ENCODE data around the gene GIGYF1. TPM values are rescaled to one million over a fixed set of nuclear protein-coding genes. Genes with fewer than 3 reads are reported as not detected.
"Not testable (repeated sequence)": the region's sequence is repeated elsewhere in the genome, so short reads cannot be mapped to it uniquely, and the experiment has no call there.

Gene GIGYF1
- total RNA-seq, 1 donor from 2014 or later = 12.0 TPM

DNA sequence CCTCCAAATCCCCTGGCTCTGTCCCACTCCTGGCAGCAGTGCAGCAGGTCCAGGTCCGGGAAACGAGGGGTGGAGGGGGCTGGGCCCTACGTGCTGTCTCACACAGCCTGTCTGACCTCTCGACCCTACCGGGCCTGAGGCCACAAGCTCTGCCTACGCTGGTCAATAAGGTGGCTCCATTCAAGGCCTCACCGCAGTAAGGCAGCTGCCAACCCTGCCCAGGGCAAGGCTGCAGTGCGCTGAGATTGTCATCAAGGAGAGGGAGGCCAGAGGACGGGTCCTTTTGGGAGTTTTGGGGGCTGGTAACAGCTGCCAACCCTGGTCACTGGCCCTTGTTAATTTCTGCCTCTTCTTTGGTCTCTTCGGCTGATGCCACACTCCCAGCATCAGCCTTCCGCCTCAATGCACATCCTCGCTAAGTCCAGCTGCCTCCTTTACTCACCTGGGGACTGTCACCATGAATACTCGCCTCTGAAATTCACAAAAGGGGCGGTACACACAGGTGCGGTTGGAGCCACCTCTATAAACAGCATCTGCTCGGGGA is 29.8 kb upstream of the GIGYF1 start:
- no peak overlapping the region for H3K4me3 ChIP-seq (ENCODE audit: low read length in 3 of 3)

DNA sequence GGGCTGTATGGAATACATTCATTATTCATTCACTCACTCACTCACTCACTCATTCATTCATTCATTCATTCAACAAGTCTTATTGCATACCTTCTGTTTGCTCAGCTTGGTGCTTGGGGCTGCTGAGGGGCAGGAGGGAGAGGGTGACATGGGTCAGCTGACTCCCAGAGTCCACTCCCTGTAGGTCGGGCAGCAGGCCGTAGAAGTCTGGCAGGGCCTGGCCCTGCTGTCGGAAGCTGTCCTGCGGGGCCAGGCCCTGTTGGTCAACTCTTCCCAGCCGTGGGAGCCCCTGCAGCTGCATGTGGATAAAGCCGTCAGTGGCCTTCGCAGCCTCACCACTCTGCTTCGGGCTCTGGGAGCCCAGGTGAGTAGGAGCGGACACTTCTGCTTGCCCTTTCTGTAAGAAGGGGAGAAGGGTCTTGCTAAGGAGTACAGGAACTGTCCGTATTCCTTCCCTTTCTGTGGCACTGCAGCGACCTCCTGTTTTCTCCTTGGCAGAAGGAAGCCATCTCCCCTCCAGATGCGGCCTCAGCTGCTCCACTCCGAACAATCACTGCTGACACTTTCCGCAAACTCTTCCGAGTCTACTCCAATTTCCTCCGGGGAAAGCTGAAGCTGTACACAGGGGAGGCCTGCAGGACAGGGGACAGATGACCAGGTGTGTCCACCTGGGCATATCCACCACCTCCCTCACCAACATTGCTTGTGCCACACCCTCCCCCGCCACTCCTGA is 28.6 kb upstream of the GIGYF1 start:
- Histone ChIP-seq H3K27me3 (ENCODE audit: control insufficient read depth in 3 of 3, insufficient read depth in 3 of 3, low read length in 3 of 3) (peaks cover 35 to 52% (median 40%) of the 10 kb centered on the region in 3 donors), H3K27ac (ENCODE audit: low read depth, low read length) (no peak overlapping the region), H3K4me3 (ENCODE audit: low read length in 3 of 3) (no peak overlapping the region)

More for the DNA sequence above, 29.8 kb upstream of the GIGYF1 start:
- H3K27ac ChIP-seq (ENCODE audit: low read depth, low read length) = no peak overlapping the region
- H3K27me3 ChIP-seq (ENCODE audit: control insufficient read depth in 3 of 3, insufficient read depth in 3 of 3, low read length in 3 of 3) = peaks cover 35 to 55% (median 40%) of the 10 kb centered on the region in 3 donors
- H3K36me3 ChIP-seq (ENCODE audit: control insufficient read depth in 3 of 3, insufficient read depth in 3 of 3, low read length in 3 of 3) = no peaks in the 10 kb centered on the region
- H3K9me3 ChIP-seq (ENCODE audit: control insufficient read depth in 3 of 3, low read length in 3 of 3) = no peaks in the 10 kb centered on the region
- H3K9ac ChIP-seq (ENCODE audit: low read depth in 1 of 3, low read length in 3 of 3) = no peak overlapping the region
- H3K4me1 ChIP-seq (ENCODE audit: control insufficient read depth in 3 of 3, insufficient read depth in 3 of 3, low read length in 3 of 3) = no peaks in the 10 kb centered on the region

GRCh38 chr7:100721505-100721812 is 27.4 kb upstream of the GIGYF1 start:
- Histone ChIP-seq H3K4me3 (ENCODE audit: low read length in 3 of 3) (no peak overlapping the region), H3K27ac (ENCODE audit: low read depth, low read length) (no peak overlapping the region), H3K36me3 (ENCODE audit: control insufficient read depth in 3 of 3, insufficient read depth in 3 of 3, low read length in 3 of 3) (no peaks in the 10 kb centered on the region), H3K27me3 (ENCODE audit: control insufficient read depth in 3 of 3, insufficient read depth in 3 of 3, low read length in 3 of 3) (peaks cover 35 to 51% (median 43%) of the 10 kb centered on the region in 3 donors), H3K9ac (ENCODE audit: low read depth in 1 of 3, low read length in 3 of 3) (no peak overlapping the region), H3K4me1 (ENCODE audit: control insufficient read depth in 3 of 3, insufficient read depth in 3 of 3, low read length in 3 of 3) (no peaks in the 10 kb centered on the region), H3K9me3 (ENCODE audit: control insufficient read depth in 3 of 3, low read length in 3 of 3) (no peaks in the 10 kb centered on the region)

More for the DNA sequence above, 28.6 kb upstream of the GIGYF1 start:
- no peak overlapping the region for H3K9ac ChIP-seq (ENCODE audit: low read depth in 1 of 3, low read length in 3 of 3)
- H3K9me3 ChIP-seq (ENCODE audit: control insufficient read depth in 3 of 3, low read length in 3 of 3) = no peaks in the 10 kb centered on the region
- H3K36me3 ChIP-seq (ENCODE audit: control insufficient read depth in 3 of 3, insufficient read depth in 3 of 3, low read length in 3 of 3) = no peaks in the 10 kb centered on the region
- H3K4me1 ChIP-seq (ENCODE audit: control insufficient read depth in 3 of 3, insufficient read depth in 3 of 3, low read length in 3 of 3) = no peaks in the 10 kb centered on the region

DNA sequence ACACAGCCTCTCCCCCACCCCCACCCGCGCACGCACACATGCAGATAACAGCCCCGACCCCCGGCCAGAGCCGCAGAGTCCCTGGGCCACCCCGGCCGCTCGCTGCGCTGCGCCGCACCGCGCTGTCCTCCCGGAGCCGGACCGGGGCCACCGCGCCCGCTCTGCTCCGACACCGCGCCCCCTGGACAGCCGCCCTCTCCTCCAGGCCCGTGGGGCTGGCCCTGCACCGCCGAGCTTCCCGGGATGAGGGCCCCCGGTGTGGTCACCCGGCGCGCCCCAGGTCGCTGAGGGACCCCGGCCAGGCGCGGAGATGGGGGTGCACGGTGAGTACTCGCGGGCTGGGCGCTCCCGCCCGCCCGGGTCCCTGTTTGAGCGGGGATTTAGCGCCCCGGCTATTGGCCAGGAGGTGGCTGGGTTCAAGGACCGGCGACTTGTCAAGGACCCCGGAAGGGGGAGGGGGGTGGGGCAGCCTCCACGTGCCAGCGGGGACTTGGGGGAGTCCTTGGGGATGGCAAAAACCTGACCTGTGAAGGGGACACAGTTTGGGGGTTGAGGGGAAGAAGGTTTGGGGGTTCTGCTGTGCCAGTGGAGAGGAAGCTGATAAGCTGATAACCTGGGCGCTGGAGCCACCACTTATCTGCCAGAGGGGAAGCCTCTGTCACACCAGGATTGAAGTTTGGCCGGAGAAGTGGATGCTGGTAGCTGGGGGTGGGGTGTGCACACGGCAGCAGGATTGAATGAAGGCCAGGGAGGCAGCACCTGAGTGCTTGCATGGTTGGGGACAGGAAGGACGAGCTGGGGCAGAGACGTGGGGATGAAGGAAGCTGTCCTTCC is 26.8 kb upstream of the GIGYF1 start:
- H3K4me1 ChIP-seq (ENCODE audit: control insufficient read depth in 3 of 3, insufficient read depth in 3 of 3, low read length in 3 of 3) = no peaks in the 10 kb centered on the region
- no peak overlapping the region for H3K4me3 ChIP-seq (ENCODE audit: low read length in 3 of 3)
- no peak overlapping the region for H3K27ac ChIP-seq (ENCODE audit: low read depth, low read length)
- H3K36me3 ChIP-seq (ENCODE audit: control insufficient read depth in 3 of 3, insufficient read depth in 3 of 3, low read length in 3 of 3) = no peaks in the 10 kb centered on the region
- no peak overlapping the region for H3K9ac ChIP-seq (ENCODE audit: low read depth in 1 of 3, low read length in 3 of 3)
- no peaks in the 10 kb centered on the region for H3K9me3 ChIP-seq (ENCODE audit: control insufficient read depth in 3 of 3, low read length in 3 of 3)
- H3K27me3 ChIP-seq (ENCODE audit: control insufficient read depth in 3 of 3, insufficient read depth in 3 of 3, low read length in 3 of 3) = peaks cover 35 to 51% (median 43%) of the 10 kb centered on the region in 3 donors

DNA sequence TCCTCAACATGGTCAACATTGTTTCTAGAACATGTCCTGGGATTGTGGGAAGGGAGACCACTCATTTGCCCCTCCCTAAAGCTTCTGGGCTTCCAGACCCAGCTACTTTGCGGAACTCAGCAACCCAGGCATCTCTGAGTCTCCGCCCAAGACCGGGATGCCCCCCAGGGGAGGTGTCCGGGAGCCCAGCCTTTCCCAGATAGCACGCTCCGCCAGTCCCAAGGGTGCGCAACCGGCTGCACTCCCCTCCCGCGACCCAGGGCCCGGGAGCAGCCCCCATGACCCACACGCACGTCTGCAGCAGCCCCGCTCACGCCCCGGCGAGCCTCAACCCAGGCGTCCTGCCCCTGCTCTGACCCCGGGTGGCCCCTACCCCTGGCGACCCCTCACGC is 26.2 kb upstream of the GIGYF1 start, which contains the start of gene EPO:
TSS of gene EPO (plus strand) at position 190 of the 392 bp plus-strand sequence. CDS start 513 bp downstream, outside the sequence.
- Histone ChIP-seq H3K4me3 (ENCODE audit: low read length in 3 of 3) (no peak within 1 kb of the TSS), H3K27ac (ENCODE audit: low read depth, low read length) (no peak within 1 kb of the TSS), H3K27me3 (ENCODE audit: control insufficient read depth in 3 of 3, insufficient read depth in 3 of 3, low read length in 3 of 3) (peaks cover 35 to 51% (median 43%) of the 10 kb centered on the region in 3 donors), H3K36me3 (ENCODE audit: control insufficient read depth in 3 of 3, insufficient read depth in 3 of 3, low read length in 3 of 3) (no peaks in the 10 kb centered on the region), H3K4me1 (ENCODE audit: control insufficient read depth in 3 of 3, insufficient read depth in 3 of 3, low read length in 3 of 3) (no peaks in the 10 kb centered on the region), H3K9ac (ENCODE audit: low read depth in 1 of 3, low read length in 3 of 3) (no peak within 1 kb of the TSS), H3K9me3 (ENCODE audit: control insufficient read depth in 3 of 3, low read length in 3 of 3) (no peaks in the 10 kb centered on the region)

DNA sequence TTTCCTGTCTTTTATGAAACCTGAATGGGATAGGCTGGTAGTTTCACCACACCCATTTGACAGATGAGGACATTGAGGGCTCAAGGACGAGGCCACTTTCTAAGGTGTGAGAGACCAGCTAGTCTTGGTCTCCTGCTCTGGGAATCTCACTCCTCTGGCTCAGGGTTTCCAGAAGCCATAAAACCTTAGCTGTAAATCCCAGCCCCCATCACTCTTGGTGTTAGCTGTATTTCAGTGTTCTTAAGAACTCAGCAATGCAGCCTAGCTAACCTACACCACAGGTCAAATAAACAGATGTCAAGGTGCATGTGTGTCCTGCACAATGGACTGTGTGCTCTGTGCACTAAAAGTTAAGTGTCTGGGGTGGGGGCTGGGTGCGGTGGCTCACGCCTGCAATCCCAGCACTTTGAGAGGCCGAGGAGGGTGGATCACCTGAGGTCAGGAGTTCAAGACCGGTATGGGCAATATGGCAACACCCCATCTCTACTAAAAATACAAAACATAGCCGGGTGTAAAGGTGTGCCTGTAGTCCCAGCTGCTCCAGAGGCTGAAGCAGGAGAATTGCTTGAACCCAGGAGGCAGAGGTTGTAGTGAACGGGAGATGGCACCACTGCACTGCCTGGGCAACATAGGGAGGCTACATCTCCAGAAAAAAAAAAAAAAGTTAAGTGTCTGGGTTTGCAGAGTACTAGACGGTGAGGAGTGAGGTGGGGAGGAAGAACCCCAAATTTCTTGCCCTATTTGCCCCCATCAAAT is 25.7 kb upstream of the GIGYF1 start:
- no peak overlapping the region for H3K27ac ChIP-seq (ENCODE audit: low read depth, low read length)
- no peaks in the 10 kb centered on the region for H3K4me1 ChIP-seq (ENCODE audit: control insufficient read depth in 3 of 3, insufficient read depth in 3 of 3, low read length in 3 of 3)
- no peak overlapping the region for H3K4me3 ChIP-seq (ENCODE audit: low read length in 3 of 3)
- H3K9ac ChIP-seq (ENCODE audit: low read depth in 1 of 3, low read length in 3 of 3) = no peak overlapping the region
- H3K9me3 ChIP-seq (ENCODE audit: control insufficient read depth in 3 of 3, low read length in 3 of 3) = no peaks in the 10 kb centered on the region
- H3K36me3 ChIP-seq (ENCODE audit: control insufficient read depth in 3 of 3, insufficient read depth in 3 of 3, low read length in 3 of 3) = no peaks in the 10 kb centered on the region
- peaks cover 35 to 51% (median 43%) of the 10 kb centered on the region in 3 donors for H3K27me3 ChIP-seq (ENCODE audit: control insufficient read depth in 3 of 3, insufficient read depth in 3 of 3, low read length in 3 of 3)

- not testable (repeated sequence) for H3K36me3 ChIP-seq (ENCODE audit: control insufficient read depth in 3 of 3, insufficient read depth in 3 of 3, low read length in 3 of 3); H3K4me3 ChIP-seq (ENCODE audit: low read length in 3 of 3); H3K27ac ChIP-seq (ENCODE audit: low read depth, low read length); H3K4me1 ChIP-seq (ENCODE audit: control insufficient read depth in 3 of 3, insufficient read depth in 3 of 3, low read length in 3 of 3); H3K9ac ChIP-seq (ENCODE audit: low read depth in 1 of 3, low read length in 3 of 3); H3K9me3 ChIP-seq (ENCODE audit: control insufficient read depth in 3 of 3, low read length in 3 of 3)
- H3K27me3 ChIP-seq (ENCODE audit: control insufficient read depth in 3 of 3, insufficient read depth in 3 of 3, low read length in 3 of 3) = peaks cover 22 to 34% (median 27%) of the 10 kb centered on the region in 3 donors
Measured at GRCh38 chr7:100717073-100717472, 23.0 kb upstream of the GIGYF1 start.

DNA sequence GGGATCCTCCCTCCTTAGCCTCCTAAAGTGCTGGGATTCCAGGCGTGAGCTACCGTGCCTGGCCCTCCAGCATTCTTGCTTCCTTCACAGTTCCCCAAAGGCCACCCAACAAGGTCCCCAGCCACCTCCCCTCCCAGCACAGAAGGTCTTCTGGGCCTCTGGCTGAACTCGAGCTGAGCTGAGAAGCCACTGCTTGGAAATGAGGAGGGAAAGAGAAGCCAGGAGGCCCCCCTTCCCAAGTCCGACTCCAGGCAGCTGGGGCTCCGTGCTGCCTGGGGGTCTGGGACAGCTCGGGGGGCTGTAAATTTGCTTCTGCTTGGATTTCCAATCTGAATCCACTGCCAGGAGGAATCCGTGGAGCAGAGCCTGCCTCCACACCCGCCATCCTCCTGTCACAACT is 20.7 kb upstream of the GIGYF1 start:
- H3K27me3 ChIP-seq (ENCODE audit: control insufficient read depth in 3 of 3, insufficient read depth in 3 of 3, low read length in 3 of 3) = peaks cover 4 to 10% (median 7%) of the 10 kb centered on the region in 3 donors
- no peaks in the 10 kb centered on the region for H3K9me3 ChIP-seq (ENCODE audit: control insufficient read depth in 3 of 3, low read length in 3 of 3)
- no peaks in the 10 kb centered on the region for H3K4me1 ChIP-seq (ENCODE audit: control insufficient read depth in 3 of 3, insufficient read depth in 3 of 3, low read length in 3 of 3)
- no peak overlapping the region for H3K4me3 ChIP-seq (ENCODE audit: low read length in 3 of 3)
- H3K9ac ChIP-seq (ENCODE audit: low read depth in 1 of 3, low read length in 3 of 3) = no peak overlapping the region
- no peak overlapping the region for H3K27ac ChIP-seq (ENCODE audit: low read depth, low read length)
- no peaks in the 10 kb centered on the region for H3K36me3 ChIP-seq (ENCODE audit: control insufficient read depth in 3 of 3, insufficient read depth in 3 of 3, low read length in 3 of 3)

DNA sequence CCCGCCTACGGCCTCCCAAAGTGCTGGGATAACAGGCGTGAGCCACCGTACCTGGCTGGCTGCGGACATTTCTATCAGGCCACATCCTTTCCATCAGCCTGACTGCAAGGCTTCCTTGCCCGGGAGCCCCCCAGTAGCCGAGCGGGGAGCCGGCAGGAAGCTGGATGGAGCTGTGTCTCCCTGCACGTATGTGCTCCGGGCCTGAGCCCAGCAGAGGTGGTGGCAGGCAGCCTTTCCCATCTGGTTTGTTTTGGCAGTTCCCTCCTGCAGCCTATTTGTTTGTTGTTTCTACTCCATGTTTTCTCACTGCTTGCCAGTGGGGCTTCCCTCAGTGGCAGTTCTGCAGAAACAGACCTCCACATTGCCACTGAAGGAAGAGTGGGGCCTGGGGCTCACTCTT is 17.3 kb upstream of the GIGYF1 start:
- H3K4me1 ChIP-seq (ENCODE audit: control insufficient read depth in 3 of 3, insufficient read depth in 3 of 3, low read length in 3 of 3) = peaks cover 10 to 14% (median 12%) of the 10 kb centered on the region in 3 donors
- H3K27me3 ChIP-seq (ENCODE audit: control insufficient read depth in 3 of 3, insufficient read depth in 3 of 3, low read length in 3 of 3) = no peaks in the 10 kb centered on the region
- no peaks in the 10 kb centered on the region for H3K9me3 ChIP-seq (ENCODE audit: control insufficient read depth in 3 of 3, low read length in 3 of 3)
- no peak overlapping the region for H3K27ac ChIP-seq (ENCODE audit: low read depth, low read length)
- H3K9ac ChIP-seq (ENCODE audit: low read depth in 1 of 3, low read length in 3 of 3) = no peak overlapping the region
- peaks cover 0 to 7% (median 7%) of the 10 kb centered on the region in 3 donors for H3K36me3 ChIP-seq (ENCODE audit: control insufficient read depth in 3 of 3, insufficient read depth in 3 of 3, low read length in 3 of 3)
- no peak overlapping the region for H3K4me3 ChIP-seq (ENCODE audit: low read length in 3 of 3)
